ENCODE measurements around the gene GRSF1. TPM values are rescaled to one million over a fixed set of nuclear protein-coding genes. Genes with fewer than 3 reads are reported as not detected.
A peak's percentile ranks its signal among the peaks of the same experiment; 100 is the strongest.

GRSF1 gene
- total and polyA plus RNA-seq, 2 donors (not counting 1 experiment from before 2014, with no cell fraction given), result 23.7 to 43.2 TPM

DNA sequence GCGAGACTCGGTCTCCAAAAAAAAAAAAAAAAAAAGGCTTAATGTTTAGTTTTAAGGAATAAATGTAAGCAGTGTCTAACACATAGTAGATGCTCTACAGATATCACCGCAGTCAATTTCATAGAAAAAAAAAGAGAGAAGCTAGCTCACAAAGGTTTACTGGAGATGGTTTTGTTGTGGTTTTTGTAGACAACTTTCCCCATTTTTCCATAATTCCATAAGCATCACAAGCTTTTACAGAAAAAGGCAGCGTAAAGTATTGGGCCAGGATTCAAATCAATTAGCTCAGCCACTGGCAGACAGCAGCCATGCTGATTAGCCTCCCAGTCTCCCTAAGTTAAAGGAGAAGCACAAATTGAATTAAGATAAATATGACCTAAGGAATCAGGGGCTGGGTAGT lies 1.5 kb downstream of the GRSF1 start:
- no peak for TF ChIP-seq EZH2 (IDR thresholded peaks at IDR 0.05; ENCODE audit: borderline replicate concordance, insufficient read depth, low read depth, low read length, poor library complexity, severe bottlenecking)
- TF ChIP-seq, protein P1, sequence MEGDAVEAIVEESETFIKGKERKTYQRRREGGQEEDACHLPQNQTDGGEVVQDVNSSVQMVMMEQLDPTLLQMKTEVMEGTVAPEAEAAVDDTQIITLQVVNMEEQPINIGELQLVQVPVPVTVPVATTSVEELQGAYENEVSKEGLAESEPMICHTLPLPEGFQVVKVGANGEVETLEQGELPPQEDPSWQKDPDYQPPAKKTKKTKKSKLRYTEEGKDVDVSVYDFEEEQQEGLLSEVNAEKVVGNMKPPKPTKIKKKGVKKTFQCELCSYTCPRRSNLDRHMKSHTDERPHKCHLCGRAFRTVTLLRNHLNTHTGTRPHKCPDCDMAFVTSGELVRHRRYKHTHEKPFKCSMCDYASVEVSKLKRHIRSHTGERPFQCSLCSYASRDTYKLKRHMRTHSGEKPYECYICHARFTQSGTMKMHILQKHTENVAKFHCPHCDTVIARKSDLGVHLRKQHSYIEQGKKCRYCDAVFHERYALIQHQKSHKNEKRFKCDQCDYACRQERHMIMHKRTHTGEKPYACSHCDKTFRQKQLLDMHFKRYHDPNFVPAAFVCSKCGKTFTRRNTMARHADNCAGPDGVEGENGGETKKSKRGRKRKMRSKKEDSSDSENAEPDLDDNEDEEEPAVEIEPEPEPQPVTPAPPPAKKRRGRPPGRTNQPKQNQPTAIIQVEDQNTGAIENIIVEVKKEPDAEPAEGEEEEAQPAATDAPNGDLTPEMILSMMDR (IDR thresholded peaks at IDR 0.05), result no peak
- H3K4me2 ChIP-seq (replicated peaks; ENCODE audit: low read depth, low read length, poor library complexity, severe bottlenecking), result peak overlapping the region; percentile 94
- intact Hi-C loops (cut with micrococcal nuclease), result loop anchor here (2.0 to 10.0 kb wide), 4 partner anchors 37 to 151 kb away; partner anchors contain the start of gene UTP3
- H3K9ac ChIP-seq (ENCODE audit: low read length), result peak overlapping the region; percentile 75
- H4K20me1 ChIP-seq (ENCODE audit: control insufficient read depth, insufficient read depth, low read length, poor library complexity, severe bottlenecking), result peaks cover 48% of the 10 kb centered on the region
- H3K4me1 ChIP-seq (ENCODE audit: control insufficient read depth in 2 of 2, insufficient read depth in 2 of 2, low read length in 2 of 2), result peaks cover 16 to 35% of the 10 kb centered on the region in 2 donors
- Mint-ChIP-seq H3K27ac (peak overlapping the region; percentile 95), H3K27me3 (no peaks in the 10 kb centered on the region), H3K4me3 (peak overlapping the region; percentile 99), H3K9me3 (ENCODE audit: insufficient read depth) (no peaks in the 10 kb centered on the region), H3K4me1 (peaks cover 37% of the 10 kb centered on the region)
- DNase-seq (no peak), ATAC-seq (ENCODE audit: low read depth) (no peak)
- no peaks in the 10 kb centered on the region for H3K27me3 ChIP-seq (replicated peaks in 1 of 4; ENCODE audit: control extremely low read depth in 1 of 4, control insufficient read depth in 3 of 4, insufficient read depth in 4 of 4, low read length in 3 of 4)
- ChIA-PET POLR2A (interaction anchor here (0.6 to 1.1 kb wide), 4 partner anchors 67 to 166 kb away, joined by 3 to 8 read pairs (median 4); no protein-coding TSS in a partner anchor), CTCF (interaction anchor here (0.7 to 2.7 kb wide), 8 partner anchors 36 to 172 kb away, joined by 3 to 13 read pairs (median 6); partner anchors contain the start of gene MOB1B)
- peaks cover 7 to 18% of the 10 kb centered on the region in 2 experiments for H3K36me3 ChIP-seq (replicated peaks in 1 of 2; ENCODE audit: control extremely low read depth in 1 of 2, control insufficient read depth in 1 of 2, extremely low read depth in 1 of 2, insufficient read depth in 2 of 2, low read length in 1 of 2)
- WGBS (ENCODE audit: insufficient coverage), result no CpG with 5 or more reads among the region's 4 CpGs
- H3K9me3 ChIP-seq (ENCODE audit: control extremely low read depth in 1 of 3, control insufficient read depth in 2 of 3, insufficient read depth in 1 of 3, low read length in 2 of 3), result peaks cover 0 to 5% (median 0%) of the 10 kb centered on the region in 3 donors
- peak overlapping the region; percentile 89 for H2AFZ ChIP-seq (ENCODE audit: insufficient read depth, low read depth, low read length, poor library complexity, severe bottlenecking)
- H3K27ac ChIP-seq (ENCODE audit: low read length in 2 of 2), result peak overlapping the region in 1 of 2 donors; percentile 85
- H3K79me2 ChIP-seq (ENCODE audit: control insufficient read depth, insufficient read depth, low read length), result peaks cover 57% of the 10 kb centered on the region
- H3K4me3 ChIP-seq (ENCODE audit: control extremely low read depth in 1 of 5, extremely low read depth in 1 of 5, insufficient read depth in 1 of 5, low read depth in 2 of 5, low read length in 4 of 5), result peak overlapping the region; percentile 27 to 79 (median 73)

DNA sequence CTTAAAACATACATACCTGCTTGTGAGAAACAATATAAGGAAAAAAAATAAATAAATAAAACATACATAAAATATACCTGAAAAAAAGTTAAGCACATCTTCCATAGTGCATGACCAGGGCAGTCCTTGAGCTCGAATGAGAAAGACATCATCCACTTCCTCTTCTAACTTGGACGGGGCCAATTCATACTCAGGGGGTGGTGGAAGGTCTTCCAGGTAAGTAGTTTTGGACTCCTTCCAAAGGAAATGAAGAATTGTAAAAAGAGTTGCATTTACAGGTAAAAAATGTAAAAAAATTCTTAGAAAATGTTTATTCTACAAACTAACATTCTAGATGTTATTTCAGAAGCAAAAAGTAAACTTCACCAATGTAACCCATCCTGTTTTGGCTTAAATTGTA lies 3.6 kb downstream of the GRSF1 start:
- Mint-ChIP-seq H3K27ac (no peak overlapping the region), H3K27me3 (no peaks in the 10 kb centered on the region), H3K4me3 (no peak overlapping the region), H3K4me1 (peaks cover 21% of the 10 kb centered on the region), H3K9me3 (ENCODE audit: insufficient read depth) (no peaks in the 10 kb centered on the region)
- intact Hi-C loops (cut with micrococcal nuclease), result loop anchor here (5.0 to 10.0 kb wide), 2 partner anchors 101 to 149 kb away; partner anchors contain the start of gene UTP3
- DNase-seq (no peak), ATAC-seq (ENCODE audit: low read depth) (no peak)
- ChIA-PET CTCF (interaction anchor here (0.9 to 1.4 kb wide), 2 partner anchors 97 to 146 kb away, joined by 3 read pairs; no protein-coding TSS in a partner anchor), POLR2A (no interaction called here)
- H3K27me3 ChIP-seq (replicated peaks in 1 of 4; ENCODE audit: control extremely low read depth in 1 of 4, control insufficient read depth in 3 of 4, insufficient read depth in 4 of 4, low read length in 3 of 4), result no peaks in the 10 kb centered on the region
- H3K4me2 ChIP-seq (replicated peaks; ENCODE audit: low read depth, low read length, poor library complexity, severe bottlenecking), result no peak overlapping the region
- H3K4me3 ChIP-seq (ENCODE audit: control extremely low read depth in 1 of 5, extremely low read depth in 1 of 5, insufficient read depth in 1 of 5, low read depth in 2 of 5, low read length in 4 of 5), result no peak overlapping the region
- peaks cover 65% of the 10 kb centered on the region for H3K79me2 ChIP-seq (ENCODE audit: control insufficient read depth, insufficient read depth, low read length)
- WGBS (ENCODE audit: insufficient coverage), result no CpG with 5 or more reads among the region's 2 CpGs
- H3K9ac ChIP-seq (ENCODE audit: low read length), result no peak overlapping the region
- peaks cover 15 to 34% of the 10 kb centered on the region in 2 experiments for H3K36me3 ChIP-seq (replicated peaks in 1 of 2; ENCODE audit: control extremely low read depth in 1 of 2, control insufficient read depth in 1 of 2, extremely low read depth in 1 of 2, insufficient read depth in 2 of 2, low read length in 1 of 2)
- H4K20me1 ChIP-seq (ENCODE audit: control insufficient read depth, insufficient read depth, low read length, poor library complexity, severe bottlenecking), result peaks cover 52% of the 10 kb centered on the region
- H3K27ac ChIP-seq (ENCODE audit: low read length in 2 of 2), result no peak overlapping the region
- TF ChIP-seq, protein P1 (IDR thresholded peaks at IDR 0.05), result no peak
- no peak for TF ChIP-seq EZH2 (IDR thresholded peaks at IDR 0.05; ENCODE audit: borderline replicate concordance, insufficient read depth, low read depth, low read length, poor library complexity, severe bottlenecking)
- H2AFZ ChIP-seq (ENCODE audit: insufficient read depth, low read depth, low read length, poor library complexity, severe bottlenecking), result no peak overlapping the region
- peaks cover 13 to 25% of the 10 kb centered on the region in 2 donors for H3K4me1 ChIP-seq (ENCODE audit: control insufficient read depth in 2 of 2, insufficient read depth in 2 of 2, low read length in 2 of 2)
- H3K9me3 ChIP-seq (ENCODE audit: control extremely low read depth in 1 of 3, control insufficient read depth in 2 of 3, insufficient read depth in 1 of 3, low read length in 2 of 3), result peaks cover 0 to 5% (median 0%) of the 10 kb centered on the region in 3 donors

Data from B cell (primary cell).